Omental fat pad (tissue), 4 donors: ENCODE measurements around the gene TYK2. TPM values are rescaled to one million over a fixed set of nuclear protein-coding genes. Genes with fewer than 3 reads are reported as not detected.
A peak's percentile ranks its signal among the peaks of the same experiment; 100 is the strongest.

Source experiments
- ATAC-seq: fragments of 150-250 bp; one replicate; pipeline ENCODE4 v1.9.1; 2016; ENCODE audit warnings: mild to moderate bottlenecking, moderate library complexity; ENCODE audit not compliant: low FRiP score
- DNase-seq: peaks from one replicate; pipeline ENCODE4 v3.0.0-alpha.2; 2019; ENCODE audit warnings: low spot score
- CTCF ChIP-seq, 3 donors: fragments of 450-650 bp; IDR thresholded peaks; one replicate each; pipeline ENCODE4 v1.5.1; 2016 to 2017; ENCODE audit warnings: antibody characterized with exemption in 3 of 3, mild to moderate bottlenecking in 3 of 3, moderate library complexity in 2 of 3
- total RNA-seq, 4 donors: library from RNA; depleted of rRNA; stranded (reverse); fragments of >200 nt; gene quantifications; one replicate each; pipeline ENCODE4 v1.1.0, GENCODE V29; 2016

The TYK2 gene
- total RNA-seq, 4 donors from 2014 or later: 60.2 to 137 (median 76.9) TPM

GRCh38 chr19:10356431-10356830, 23.9 kb downstream of the TYK2 start:
- no peak for ATAC-seq
- TF ChIP-seq CTCF (IDR thresholded peaks at IDR 0.05): no peak
- DNase-seq: no peak

DNA sequence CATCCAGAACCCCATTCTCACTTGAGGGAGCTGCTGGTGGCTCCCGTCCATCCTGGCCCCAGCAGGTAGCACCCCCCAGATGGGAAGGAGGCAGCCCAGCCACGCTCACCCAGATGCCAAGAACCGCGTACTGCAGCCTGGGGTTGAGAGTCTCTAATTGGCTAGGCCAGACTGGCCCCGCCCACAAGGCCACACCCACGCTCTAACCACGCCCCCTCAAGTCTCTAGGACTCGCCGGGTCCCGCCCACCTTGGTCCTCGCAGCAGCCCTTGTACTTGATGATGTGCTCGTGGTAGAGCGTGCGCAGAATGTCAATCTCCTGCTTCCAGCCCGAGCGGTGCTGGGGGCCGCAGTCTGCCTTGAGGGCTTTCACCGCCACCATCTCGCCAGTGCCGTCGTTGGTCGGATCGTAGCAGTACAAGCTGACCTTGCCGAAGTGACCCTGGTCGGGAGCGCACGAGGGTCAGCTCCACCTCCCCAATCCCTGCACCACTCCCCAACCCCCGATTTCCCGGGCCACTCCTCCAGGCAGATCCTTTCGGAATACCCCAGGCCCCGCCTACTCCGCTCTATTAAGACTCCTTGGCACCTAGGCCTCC, 26.5 kb downstream of the TYK2 start:
- ATAC-seq: peak; percentile 48
- DNase-seq: no peak
- no peak for TF ChIP-seq CTCF (IDR thresholded peaks at IDR 0.05)

DNA sequence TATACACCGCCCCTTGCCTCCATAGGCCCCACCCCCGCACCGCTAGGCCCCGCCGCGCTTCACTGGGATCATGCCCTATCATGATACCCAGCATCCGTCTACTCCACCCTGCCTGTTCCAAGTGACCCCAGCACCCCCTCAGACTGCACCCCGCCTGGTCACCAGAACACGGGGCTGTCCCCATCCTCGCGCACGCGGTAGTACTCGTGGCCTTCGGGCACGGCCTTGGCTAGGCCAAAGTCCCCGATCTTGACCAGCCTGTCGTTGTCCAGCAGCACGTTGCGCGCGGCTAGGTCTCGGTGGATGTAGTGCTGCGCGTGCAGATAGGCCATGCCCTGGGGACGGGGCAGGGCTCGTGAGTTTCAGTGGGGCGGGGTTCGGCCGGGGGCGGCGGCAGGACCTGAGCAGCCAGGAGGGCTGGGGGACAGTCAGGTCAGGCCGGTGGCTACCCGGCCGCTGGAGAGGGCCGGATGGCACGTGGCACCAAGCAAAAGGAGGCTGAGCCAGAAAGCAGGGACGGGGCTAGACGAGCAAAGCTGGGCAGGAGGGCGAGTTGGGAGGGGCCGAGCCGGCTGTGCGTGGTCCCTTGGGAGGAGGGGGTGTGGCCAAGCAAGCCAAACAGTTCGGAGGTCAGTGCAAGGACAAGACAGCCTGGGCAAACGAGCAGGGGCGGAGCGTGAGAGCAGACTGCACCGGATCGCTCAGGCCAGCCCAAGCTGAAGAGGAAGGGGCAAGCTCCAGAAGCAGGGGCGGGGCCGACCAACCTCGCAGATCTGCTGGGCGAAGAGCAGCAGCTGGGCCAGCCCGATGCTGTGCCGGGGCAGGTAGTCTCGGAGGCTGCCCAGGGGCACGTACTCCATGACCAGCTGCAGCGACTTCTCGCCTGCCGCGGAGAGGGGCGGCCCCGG, 27.4 kb downstream of the TYK2 start:
- peak; percentile 37 for ATAC-seq
- DNase-seq: no peak
- no peak for TF ChIP-seq CTCF (IDR thresholded peaks at IDR 0.05)

DNA sequence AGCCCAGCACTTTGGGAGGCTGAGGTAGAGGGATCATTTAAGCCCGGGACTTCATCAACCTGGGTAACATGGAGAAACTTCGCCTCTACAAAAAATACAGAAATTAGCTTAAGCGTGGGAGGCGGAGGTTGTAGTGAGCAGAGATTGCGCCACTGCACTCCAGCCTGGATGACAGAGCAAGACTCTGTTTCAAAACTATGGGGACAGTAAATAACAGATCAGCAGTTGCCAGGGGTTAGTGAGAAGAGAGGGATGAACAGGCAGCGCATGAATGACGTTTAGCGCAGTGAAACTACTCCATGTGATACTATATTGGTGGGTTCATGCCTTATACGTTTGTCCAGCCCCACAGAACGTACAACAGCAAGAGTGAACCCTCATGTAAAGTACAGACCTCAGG, 33.9 kb downstream of the TYK2 start:
- DNase-seq: no peak
- ATAC-seq: peak; percentile 66
- TF ChIP-seq CTCF (IDR thresholded peaks at IDR 0.05): no peak

DNA sequence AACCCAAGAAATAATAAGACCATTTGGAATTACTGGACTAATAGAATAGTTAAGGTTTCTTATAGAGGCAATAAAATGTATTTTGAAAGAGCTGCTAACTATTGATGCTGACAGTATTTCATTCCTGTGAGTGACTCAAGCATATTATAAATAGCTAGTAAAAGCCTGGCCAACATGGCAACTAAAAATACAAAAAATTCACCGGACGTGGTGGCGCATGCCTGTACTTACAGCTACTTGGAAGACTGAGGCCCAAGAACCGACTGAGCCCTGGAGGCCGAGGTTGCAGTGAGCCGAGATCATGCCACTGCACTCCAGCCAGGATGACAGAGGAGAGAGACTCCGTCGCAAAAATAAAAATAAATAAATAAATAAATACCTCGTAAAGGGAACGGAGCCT, 35.6 kb downstream of the TYK2 start:
- TF ChIP-seq CTCF (IDR thresholded peaks at IDR 0.05): no peak
- ATAC-seq (no peak), DNase-seq (no peak)

GRCh38 chr19:10343495-10343894, 36.9 kb downstream of the TYK2 start:
- DNase-seq (no peak), ATAC-seq (no peak)
- TF ChIP-seq CTCF (IDR thresholded peaks at IDR 0.05): no peak

GRCh38 chr19:10339977-10340376, 40.4 kb downstream of the TYK2 start:
- no peak for DNase-seq
- no peak for TF ChIP-seq CTCF (IDR thresholded peaks at IDR 0.05)
- no peak for ATAC-seq
